GM23248 (cell line): ENCODE measurements around the gene SBK3.

ENCODE experiments used
- EZH2 ChIP-seq: fragments of 200-600 bp; sonication (generic); IDR thresholded peaks from 2 replicates; pipeline ENCODE4 v1.6.1; 2018; ENCODE audit warnings: antibody characterized with exemption, mild to moderate bottlenecking; ENCODE audit not compliant: insufficient read depth, poor library complexity, severe bottlenecking
- EZH2phosphoT487 ChIP-seq: fragments of 200-600 bp; sonication (generic); IDR thresholded peaks from 2 replicates; pipeline ENCODE4 v1.6.1; 2018; ENCODE audit warnings: antibody characterized with exemption, moderate library complexity, mild to moderate bottlenecking, low read depth; ENCODE audit not compliant: insufficient read depth

- TF ChIP-seq EZH2phosphoT487, result no peak
- no peak for TF ChIP-seq EZH2
These were observed 9.0 kb upstream of the SBK3 start for GRCh38 chr19:55554302-55554701.
